KG1 (cell line): ENCODE data around the gene RBBP4.
A peak's percentile ranks its signal among the peaks of the same experiment; 100 is the strongest.
"Not testable (repeated sequence)": the region's sequence is repeated elsewhere in the genome, so short reads cannot be mapped to it uniquely, and the experiment has no call there.

Experiments used
- DNase-seq: peaks from one replicate; lab custom pipeline; 2025; lab: John Stamatoyannopoulos, UW

RBBP4 gene

GRCh38 chr1:32693455-32694174 lies 42.6 kb downstream of the RBBP4 start:
- DNase-seq: no peak

GRCh38 chr1:32695098-32695904 lies 44.3 kb downstream of the RBBP4 start:
- DNase-seq: peak; percentile 24

GRCh38 chr1:32696041-32696440 lies 45.0 kb downstream of the RBBP4 start:
- no peak for DNase-seq

GRCh38 chr1:32696996-32697395 lies 46.0 kb downstream of the RBBP4 start:
- not testable (repeated sequence) for DNase-seq

- DNase-seq: no peak
Measured at GRCh38 chr1:32701421-32701911, 50.5 kb downstream of the RBBP4 start.

DNA sequence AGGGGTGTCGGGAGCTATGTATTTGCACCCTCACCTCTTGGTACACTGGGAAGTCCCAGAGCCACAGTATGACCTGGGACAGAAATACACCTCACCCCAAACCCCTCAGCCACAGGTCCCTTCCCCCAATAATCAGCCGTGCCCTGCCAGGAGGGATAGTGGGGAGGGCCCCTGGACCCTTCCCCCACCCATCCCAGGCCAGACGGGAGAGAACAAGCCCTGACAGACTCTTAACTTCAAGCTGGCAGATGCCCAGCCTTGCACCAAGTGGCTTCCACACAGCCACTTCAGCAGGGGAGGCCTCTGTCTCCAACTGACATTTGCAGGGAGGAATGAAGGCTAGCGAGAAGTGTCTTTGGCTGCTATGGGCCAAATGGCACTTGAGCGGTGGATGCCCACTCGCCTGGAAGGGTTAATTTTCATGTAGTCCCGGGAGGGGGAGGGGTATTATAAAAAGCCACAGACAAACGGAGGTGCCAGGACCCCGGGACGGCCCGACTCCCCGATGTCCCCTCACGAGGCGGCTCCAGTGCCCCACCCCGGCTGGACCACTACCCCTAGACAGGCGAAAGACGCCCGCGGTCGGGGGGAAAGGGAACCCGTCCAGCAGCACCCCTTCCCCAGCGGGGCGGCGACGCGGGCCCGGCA lies 51.1 kb downstream of the RBBP4 start:
- DNase-seq: no peak

- DNase-seq: no peak
Measured at GRCh38 chr1:32702599-32703478, 51.8 kb downstream of the RBBP4 start, which contains the start of gene SYNC. Gene SYNC (minus strand): TSS chr1:32702770. CDS start chr1:32702660, 110 bp downstream.

GRCh38 chr1:32703479-32704291 lies 52.7 kb downstream of the RBBP4 start:
- DNase-seq: no peak

GRCh38 chr1:32705516-32705915 lies 54.5 kb downstream of the RBBP4 start:
- no peak for DNase-seq

- no peak for DNase-seq
Measured at GRCh38 chr1:32706491-32706890, 55.5 kb downstream of the RBBP4 start.

DNA sequence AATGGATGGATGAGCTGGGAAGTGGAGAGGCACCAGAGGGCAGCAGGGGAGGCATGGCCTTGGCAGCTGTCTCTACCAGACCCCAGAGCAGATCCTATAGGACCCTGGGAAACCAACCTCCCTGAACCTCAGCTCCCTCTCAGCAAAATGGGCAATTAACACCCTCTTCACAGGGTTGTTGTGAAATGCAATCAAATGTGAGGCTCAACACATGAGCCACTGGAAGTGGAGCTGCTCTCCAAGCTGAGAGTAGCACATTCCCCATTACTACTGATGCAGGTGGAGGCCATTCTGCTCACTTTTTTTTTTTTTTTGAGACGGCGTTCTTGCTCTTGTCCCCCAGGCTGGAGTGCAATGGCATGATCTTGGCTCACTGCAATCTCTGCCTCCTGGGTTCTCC lies 58.1 kb downstream of the RBBP4 start:
- no peak for DNase-seq

DNA sequence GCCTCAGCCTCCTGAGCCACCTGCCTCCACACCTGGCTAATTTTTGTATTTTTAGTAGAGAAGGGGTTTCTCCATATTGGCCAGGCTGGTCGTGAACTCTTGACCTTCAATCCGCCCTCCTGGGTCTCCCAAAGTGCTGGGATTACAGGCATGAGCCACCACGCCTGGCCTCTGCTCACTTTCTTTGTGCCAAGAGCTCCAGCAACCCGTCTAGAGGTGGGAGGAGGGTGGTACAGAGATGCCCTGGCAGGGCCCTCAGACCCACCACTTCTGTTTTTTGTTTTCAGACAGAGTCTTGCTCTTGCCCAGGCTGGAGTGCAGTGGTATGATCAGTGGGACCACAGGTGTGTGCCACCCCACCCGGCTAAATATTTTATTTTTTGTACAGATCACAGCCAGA lies 58.5 kb downstream of the RBBP4 start:
- DNase-seq: no peak

DNA sequence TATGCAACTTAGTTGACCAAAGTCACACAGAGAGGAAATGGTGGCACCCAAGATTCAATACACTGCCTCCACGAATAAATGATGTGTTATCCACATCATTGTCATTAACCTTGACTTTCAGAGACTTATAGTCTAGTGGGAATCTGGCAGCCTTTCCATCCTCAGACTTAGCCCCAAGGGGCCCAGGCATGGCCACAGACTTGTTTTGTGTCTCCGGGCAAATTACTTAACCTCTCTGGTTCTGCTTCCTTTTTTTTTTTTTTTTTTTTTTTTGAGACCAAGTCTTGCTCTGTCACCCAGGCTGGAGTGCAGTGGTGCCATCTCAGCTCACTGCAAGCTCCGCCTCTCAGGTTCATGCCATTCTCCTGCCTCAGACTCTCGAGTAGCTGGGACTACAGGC lies 60.2 kb downstream of the RBBP4 start:
- DNase-seq: not testable (repeated sequence)

DNA sequence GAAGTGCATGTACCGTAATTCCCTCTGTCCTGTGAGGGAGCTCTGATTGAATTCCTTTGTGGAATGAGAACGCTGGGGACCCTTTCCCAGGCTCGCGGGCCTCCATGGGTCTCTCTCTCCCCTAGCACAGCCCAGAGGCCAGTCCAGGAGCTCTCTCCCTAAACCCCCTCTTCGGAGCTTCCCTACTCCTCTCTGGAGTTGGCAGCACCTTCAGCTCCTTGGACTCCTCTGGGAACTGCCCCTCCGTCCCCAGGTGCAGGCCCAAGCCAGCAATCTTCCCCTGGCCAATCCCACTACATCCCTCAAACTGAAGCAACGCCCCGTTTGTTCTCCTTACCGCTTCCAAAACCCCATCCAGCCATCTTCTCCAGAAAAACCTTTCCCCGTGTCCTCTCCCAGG lies 62.1 kb downstream of the RBBP4 start:
- DNase-seq: no peak

DNA sequence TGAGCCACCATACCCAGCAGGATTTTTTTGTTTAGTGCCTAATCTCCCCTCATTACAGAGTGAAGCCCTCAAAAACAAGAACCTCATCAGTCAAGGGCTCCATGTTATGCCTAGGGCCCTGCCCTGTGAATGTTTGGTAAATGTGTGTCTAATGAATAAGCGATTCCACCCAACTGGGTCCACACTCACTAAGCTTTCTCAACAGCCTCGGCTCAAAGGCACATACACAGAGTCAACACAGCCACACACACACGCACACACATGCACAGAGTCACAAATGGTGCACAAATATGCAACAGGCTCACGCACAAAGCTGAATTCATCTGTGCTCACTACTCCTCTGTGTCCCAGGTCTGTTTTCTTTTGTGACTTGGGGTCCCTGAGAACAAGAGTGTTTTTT lies 63.3 kb downstream of the RBBP4 start:
- DNase-seq: no peak

DNA sequence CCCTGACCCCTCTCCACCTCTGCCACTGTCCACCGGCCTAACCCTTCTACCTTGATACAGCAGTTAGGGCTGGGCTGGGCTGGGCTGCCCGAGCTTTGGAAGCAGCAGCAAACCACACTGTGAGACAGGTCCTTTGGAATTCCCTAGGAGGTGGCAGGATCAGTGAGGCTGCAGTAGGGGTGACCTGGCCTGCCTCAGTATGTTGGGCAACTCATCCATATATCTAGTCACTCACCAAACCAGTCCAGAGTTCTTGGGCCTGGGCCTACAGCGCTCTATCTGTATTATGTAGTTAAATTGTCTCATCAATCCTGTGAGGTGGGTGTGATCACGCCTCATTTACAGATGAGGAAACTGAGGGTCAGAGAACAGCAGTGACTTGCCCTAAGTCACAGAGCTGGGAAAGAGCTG lies 64.9 kb downstream of the RBBP4 start:
- no peak for DNase-seq

DNA sequence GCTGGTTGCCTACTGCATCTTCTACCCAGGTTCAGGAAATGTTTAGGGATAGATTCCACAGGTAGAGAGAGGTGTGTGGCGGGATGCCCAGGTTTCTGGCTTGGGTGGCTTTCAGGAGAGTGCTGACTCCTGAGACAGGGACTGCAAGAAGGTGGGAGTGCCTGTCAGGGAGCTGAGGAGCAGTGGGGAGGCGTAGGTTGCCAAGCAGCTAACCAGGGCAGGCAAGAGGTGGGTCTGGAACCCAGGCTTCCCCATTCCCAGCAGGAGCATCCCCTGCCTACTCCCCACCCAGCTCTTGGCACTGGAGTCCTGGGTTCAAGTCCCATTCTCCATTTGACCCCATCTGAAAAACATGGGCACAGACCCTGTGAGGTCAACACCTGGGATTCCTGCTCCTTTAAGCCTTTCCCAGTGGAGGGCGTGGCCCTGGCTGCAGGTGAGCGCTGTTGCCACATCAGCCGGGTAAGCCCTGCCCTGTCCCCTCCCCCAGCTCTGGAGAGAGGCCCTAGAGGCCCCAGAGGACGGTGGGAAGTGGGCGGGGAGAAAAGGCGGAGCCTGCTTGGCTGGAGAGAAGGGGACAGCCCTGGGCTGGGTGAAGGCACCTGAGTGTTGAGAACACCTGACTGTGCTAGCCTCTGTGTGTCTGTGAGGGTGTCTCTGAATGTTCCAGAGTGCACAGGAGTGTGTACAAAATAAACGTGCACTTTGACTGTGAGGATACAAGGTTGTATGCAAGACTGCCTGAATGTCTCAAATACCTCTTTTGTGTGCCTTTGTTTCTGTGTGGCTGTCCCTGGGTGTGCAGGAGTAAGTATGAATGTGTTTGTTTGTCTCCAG lies 65.5 kb downstream of the RBBP4 start:
- no peak for DNase-seq

DNA sequence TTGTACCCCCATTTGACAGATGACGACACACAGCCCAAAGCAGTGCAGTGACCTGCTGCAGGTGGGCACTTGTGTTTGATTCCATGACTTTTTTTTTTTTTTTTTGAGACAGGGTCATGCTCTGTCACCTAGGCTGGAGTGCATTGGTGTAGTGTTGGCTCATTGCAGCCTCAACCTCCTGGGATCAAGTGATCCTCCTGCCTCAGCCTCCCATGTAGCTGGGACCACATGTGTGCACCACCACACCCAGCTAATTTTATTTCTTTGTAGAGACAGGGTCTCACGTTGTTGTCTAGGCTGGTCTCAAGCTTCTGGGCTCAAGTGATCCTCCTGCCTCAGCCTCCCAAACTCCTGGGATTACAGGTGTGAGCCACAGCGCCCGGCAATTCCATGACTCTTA lies 66.5 kb downstream of the RBBP4 start:
- no peak for DNase-seq

GRCh38 chr1:32718036-32718435 lies 67.0 kb downstream of the RBBP4 start:
- DNase-seq: no peak

DNA sequence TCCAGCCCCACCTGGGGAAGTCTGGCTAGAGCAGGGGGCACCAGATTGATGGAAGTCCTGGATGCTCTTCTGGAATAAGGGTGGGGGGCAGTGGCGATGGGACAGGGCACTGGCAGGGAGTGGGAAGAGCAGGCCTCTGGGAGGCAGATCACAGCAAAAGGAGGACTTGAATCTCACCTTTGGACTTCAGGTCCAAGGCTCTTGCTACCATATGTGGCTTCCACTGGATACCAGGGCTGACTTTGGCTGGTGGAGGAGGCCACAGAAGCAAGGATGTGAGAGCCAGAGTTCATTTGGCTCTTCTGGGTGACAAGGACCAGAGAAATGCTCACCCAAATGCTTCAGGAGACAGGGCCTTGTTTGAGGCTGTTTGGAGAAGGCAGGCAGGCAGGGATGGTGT lies 67.5 kb downstream of the RBBP4 start:
- no peak for DNase-seq
